GM19240 (cell line): ENCODE data around the gene ZNF273.
"Not testable (repeated sequence)": the region's sequence is repeated elsewhere in the genome, so short reads cannot be mapped to it uniquely, and the experiment has no call there.

Source experiments
- DNase-seq: peaks from one replicate; pipeline ENCODE4 v3.0.0; 2011; ENCODE audit warnings: low spot score; ENCODE audit not compliant: insufficient read length

The ZNF273 gene

GRCh38 chr7:64944667-64945502, 41.8 kb downstream of the ZNF273 start:
- not testable (repeated sequence) for DNase-seq

- DNase-seq = no peak
These were observed 42.6 kb downstream of the ZNF273 start for GRCh38 chr7:64945503-64946175.

GRCh38 chr7:64946772-64947171, 43.7 kb downstream of the ZNF273 start:
- DNase-seq = no peak

GRCh38 chr7:64947252-64948000, 44.4 kb downstream of the ZNF273 start:
- DNase-seq = no peak

- DNase-seq = not testable (repeated sequence)
These were observed 45.7 kb downstream of the ZNF273 start for GRCh38 chr7:64948774-64949173.

- DNase-seq = not testable (repeated sequence)
These were observed 47.6 kb downstream of the ZNF273 start for GRCh38 chr7:64950673-64951072.

GRCh38 chr7:64951250-64951848, 48.3 kb downstream of the ZNF273 start:
- DNase-seq = peak; percentile 11

GRCh38 chr7:64959072-64959747, 56.1 kb downstream of the ZNF273 start:
- DNase-seq = no peak

- no peak for DNase-seq
These were observed 62.5 kb downstream of the ZNF273 start for GRCh38 chr7:64965594-64965993.

GRCh38 chr7:64978497-64979203, 75.6 kb downstream of the ZNF273 start:
- no peak for DNase-seq
